Caco-2 (cell line): Measurements from ENCODE around the gene RAD51B. TPM values are rescaled to one million over a fixed set of nuclear protein-coding genes. Genes with fewer than 3 reads are reported as not detected.

Experiments used
- BruUV-seq: library from RNA; stranded (reverse); fragments of 400-500 nt; replicated peaks from 2 replicates; lab custom pipeline; 2021; lab: Mats Ljungman, UMichigan
- CTCF ChIA-PET: fragments of 300-600 bp; sonication (Branson Sonifier 250); formaldehyde crosslinking; loops from one replicate; lab custom pipeline; 2022; ENCODE audit warnings: antibody characterized with exemption; lab: Charles Lee
- POLR2A ChIA-PET: fragments of 300-600 bp; sonication (Branson Sonifier 250); formaldehyde crosslinking; loops from one replicate; lab custom pipeline; 2022; ENCODE audit warnings: antibody characterized with exemption; lab: Charles Lee
- DNase-seq, 2 experiments: peaks; one replicate each; pipeline versions ENCODE4 v3.0.0 to v3.0.0-alpha.2; 2020 to 2022
- H3K27me3 ChIP-seq: replicated peaks from 2 replicates; pipeline ENCODE4 v1.6.0; 2011; ENCODE audit warnings: low read length; ENCODE audit not compliant: control insufficient read depth, insufficient read depth
- H3K36me3 ChIP-seq: 2 replicates; pipeline ENCODE4 v1.5.1; 2011; ENCODE audit warnings: low read length; ENCODE audit not compliant: control insufficient read depth, insufficient read depth
- H3K4me1 ChIP-seq: fragments of 250-450 bp; sonication (Bioruptor Pico); 2 replicates; pipeline ENCODE4 v1.5.1; 2020; ENCODE audit warnings: mild to moderate bottlenecking
- H3K4me3 ChIP-seq: 2 replicates; pipeline ENCODE4 v1.5.1; 2011; ENCODE audit warnings: low read depth, mild to moderate bottlenecking, control low read depth, low read length
- H3K9me3 ChIP-seq: fragments of 250-450 bp; sonication (Bioruptor Pico); 2 replicates; pipeline ENCODE4 v1.5.1; 2020; ENCODE audit warnings: mild to moderate bottlenecking, moderate library complexity
- H3K27ac Mint-ChIP-seq: one replicate; pipeline ENCODE4 v1.8.0; 2022; ENCODE audit warnings: mixed read lengths; ENCODE audit not compliant: unreplicated experiment
- H3K27me3 Mint-ChIP-seq: one replicate; pipeline ENCODE4 v1.8.0; 2022; ENCODE audit warnings: mixed read lengths; ENCODE audit not compliant: insufficient read depth, unreplicated experiment
- H3K36me3 Mint-ChIP-seq: one replicate; pipeline ENCODE4 v1.8.0; 2022; ENCODE audit warnings: mild to moderate bottlenecking, mixed read lengths; ENCODE audit not compliant: insufficient read depth, unreplicated experiment
- H3K4me1 Mint-ChIP-seq: one replicate; pipeline ENCODE4 v1.8.0; 2022; ENCODE audit warnings: low read depth, mixed read lengths; ENCODE audit not compliant: unreplicated experiment
- H3K4me3 Mint-ChIP-seq: one replicate; pipeline ENCODE4 v1.8.0; 2022; ENCODE audit warnings: mild to moderate bottlenecking, moderate library complexity, mixed read lengths; ENCODE audit not compliant: unreplicated experiment
- H3K9me3 Mint-ChIP-seq: one replicate; pipeline ENCODE4 v1.8.0; 2022; ENCODE audit warnings: mixed read lengths; ENCODE audit not compliant: unreplicated experiment
- intact Hi-C: fragments of 100-400 bp; cut with micrococcal nuclease; formaldehyde crosslinking; loops from one replicate; pipeline ENCODE4 v1.10.0; 2022; ENCODE audit not compliant: unreplicated experiment
- total RNA-seq: library from RNA; stranded (reverse); gene quantifications from 2 replicates; pipeline ENCODE4 v1.2.3, GENCODE V29; 2022
- TF ChIP-seq, protein P1 (sequence below), 2 experiments: fragments of 200-600 bp in 1 of 2; IDR thresholded peaks; 1 replicate in 1 of 2; 2 replicates in 1 of 2; pipeline versions ENCODE4 v1.5.1 to v1.8.0; 2011 to 2022; ENCODE audit warnings: antibody characterized with exemption in 1 of 2, control low read depth in 1 of 2, inconsistent platforms in 1 of 2, low read depth in 1 of 2, low read length in 1 of 2, mild to moderate bottlenecking in 1 of 2, moderate library complexity in 1 of 2; ENCODE audit not compliant: insufficient read depth in 1 of 2, severe bottlenecking in 1 of 2, unreplicated experiment in 1 of 2

Gene RAD51B
- total RNA-seq, 1 experiment from 2014 or later: 16.7 TPM

- peak overlapping the region; percentile 59 for H3K4me3 Mint-ChIP-seq
- Histone ChIP-seq H3K27me3 (no peaks in the 10 kb centered on the region), H3K36me3 (no peaks in the 10 kb centered on the region), H3K4me3 (no peak overlapping the region), H3K9me3 (no peaks in the 10 kb centered on the region), H3K4me1 (peaks cover 49% of the 10 kb centered on the region)
- ChIA-PET CTCF (interaction anchor here (0.7 kb wide), 1 partner anchor 30 kb away, joined by 4 read pairs; no protein-coding TSS in a partner anchor), POLR2A (interaction anchor here (0.6 to 2.0 kb wide), 3 partner anchors 30 to 320 kb away, joined by 3 to 6 read pairs (median 3); partner anchors contain the start of gene ZFP36L1)
- peaks cover 14% of the 10 kb centered on the region for H3K9me3 Mint-ChIP-seq
- peaks cover 7% of the 10 kb centered on the region for H3K36me3 Mint-ChIP-seq
- TF ChIP-seq, protein P1, sequence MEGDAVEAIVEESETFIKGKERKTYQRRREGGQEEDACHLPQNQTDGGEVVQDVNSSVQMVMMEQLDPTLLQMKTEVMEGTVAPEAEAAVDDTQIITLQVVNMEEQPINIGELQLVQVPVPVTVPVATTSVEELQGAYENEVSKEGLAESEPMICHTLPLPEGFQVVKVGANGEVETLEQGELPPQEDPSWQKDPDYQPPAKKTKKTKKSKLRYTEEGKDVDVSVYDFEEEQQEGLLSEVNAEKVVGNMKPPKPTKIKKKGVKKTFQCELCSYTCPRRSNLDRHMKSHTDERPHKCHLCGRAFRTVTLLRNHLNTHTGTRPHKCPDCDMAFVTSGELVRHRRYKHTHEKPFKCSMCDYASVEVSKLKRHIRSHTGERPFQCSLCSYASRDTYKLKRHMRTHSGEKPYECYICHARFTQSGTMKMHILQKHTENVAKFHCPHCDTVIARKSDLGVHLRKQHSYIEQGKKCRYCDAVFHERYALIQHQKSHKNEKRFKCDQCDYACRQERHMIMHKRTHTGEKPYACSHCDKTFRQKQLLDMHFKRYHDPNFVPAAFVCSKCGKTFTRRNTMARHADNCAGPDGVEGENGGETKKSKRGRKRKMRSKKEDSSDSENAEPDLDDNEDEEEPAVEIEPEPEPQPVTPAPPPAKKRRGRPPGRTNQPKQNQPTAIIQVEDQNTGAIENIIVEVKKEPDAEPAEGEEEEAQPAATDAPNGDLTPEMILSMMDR (IDR thresholded peaks at IDR 0.05; ENCODE audit: insufficient read depth in 1 of 2, low read depth in 1 of 2, low read length in 1 of 2, severe bottlenecking in 1 of 2, unreplicated experiment in 1 of 2): no peak
- DNase-seq: peak; percentile 77 to 84
- intact Hi-C loops: loop anchor here (1.0 to 2.0 kb wide), 2 partner anchors 30 to 78 kb away; no protein-coding TSS in a partner anchor
- TSS peak; percentile 24 for BruUV-seq
- no peaks in the 10 kb centered on the region for H3K27me3 Mint-ChIP-seq
- H3K4me1 Mint-ChIP-seq: peaks cover 33% of the 10 kb centered on the region
- peak overlapping the region; percentile 94 for H3K27ac Mint-ChIP-seq
Observed at GRCh38 chr14:68598621-68599447, 779.3 kb downstream of the RAD51B start.

DNA sequence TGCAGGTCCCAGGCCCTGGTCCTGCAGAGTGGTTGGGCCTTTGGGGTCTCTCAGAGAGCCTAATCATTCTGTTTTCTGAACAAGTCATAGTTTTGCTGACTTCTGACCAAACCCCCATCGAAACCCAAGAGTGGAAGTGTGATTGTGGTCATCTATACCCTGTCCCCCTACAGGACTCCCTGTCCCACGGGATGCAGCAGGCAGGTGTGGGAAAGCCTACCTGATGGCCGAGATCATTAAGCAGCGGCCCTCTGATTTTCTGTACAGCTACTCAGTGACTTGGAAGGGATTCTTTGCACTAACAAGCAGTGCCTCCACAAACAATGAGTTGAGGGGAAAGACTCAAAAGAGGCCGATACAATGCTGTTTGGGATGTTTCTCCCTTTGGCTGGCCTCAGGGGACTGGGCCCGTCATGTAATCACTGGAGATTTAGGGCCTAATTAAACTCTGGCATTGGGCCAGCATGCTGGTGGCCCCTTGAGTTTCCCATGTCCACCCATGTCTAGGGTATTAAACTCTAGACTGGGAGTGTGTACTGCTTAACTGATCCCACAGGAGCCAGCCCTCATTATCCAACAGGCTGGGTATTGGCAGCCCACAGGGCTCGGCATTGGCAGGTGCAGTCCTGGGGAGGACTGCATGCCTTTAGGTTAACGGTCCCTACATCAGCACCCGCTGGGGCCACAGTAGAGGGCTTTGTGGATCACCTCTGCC lies 780.5 kb downstream of the RAD51B start:
- H3K27ac Mint-ChIP-seq: peak overlapping the region; percentile 94
- TF ChIP-seq, protein P1 (IDR thresholded peaks at IDR 0.05; ENCODE audit: insufficient read depth in 1 of 2, low read depth in 1 of 2, low read length in 1 of 2, severe bottlenecking in 1 of 2, unreplicated experiment in 1 of 2): no peak
- H3K4me3 Mint-ChIP-seq: no peak overlapping the region
- no peak for DNase-seq
- CTCF ChIA-PET: no interaction called here
- Histone ChIP-seq H3K36me3 (no peaks in the 10 kb centered on the region), H3K9me3 (peaks cover 3% of the 10 kb centered on the region; the same call in 1 of the 2 replicates), H3K4me3 (no peak overlapping the region), H3K4me1 (peaks cover 38% of the 10 kb centered on the region), H3K27me3 (no peaks in the 10 kb centered on the region)
- intact Hi-C loops: loop anchor here (1.0 to 2.0 kb wide), 2 partner anchors 29 to 79 kb away; no protein-coding TSS in a partner anchor
- POLR2A ChIA-PET: no interaction called here
- peaks cover 7% of the 10 kb centered on the region for H3K36me3 Mint-ChIP-seq
- BruUV-seq: no TSS peak
- no peaks in the 10 kb centered on the region for H3K27me3 Mint-ChIP-seq
- peaks cover 14% of the 10 kb centered on the region for H3K9me3 Mint-ChIP-seq
- H3K4me1 Mint-ChIP-seq: peaks cover 24% of the 10 kb centered on the region

GRCh38 chr14:68602507-68602906 lies 782.9 kb downstream of the RAD51B start:
- ChIA-PET POLR2A (no interaction called here), CTCF (no interaction called here)
- TF ChIP-seq, protein P1 (IDR thresholded peaks at IDR 0.05; ENCODE audit: insufficient read depth in 1 of 2, low read depth in 1 of 2, low read length in 1 of 2, severe bottlenecking in 1 of 2, unreplicated experiment in 1 of 2): no peak
- Mint-ChIP-seq H3K4me3 (no peak overlapping the region), H3K4me1 (peaks cover 22% of the 10 kb centered on the region), H3K36me3 (peaks cover 12% of the 10 kb centered on the region), H3K27me3 (no peaks in the 10 kb centered on the region), H3K9me3 (peaks cover 14% of the 10 kb centered on the region), H3K27ac (no peak overlapping the region)
- H3K4me1 ChIP-seq: peaks cover 43% of the 10 kb centered on the region
- H3K4me3 ChIP-seq: no peak overlapping the region
- DNase-seq: no peak
- H3K36me3 ChIP-seq: no peaks in the 10 kb centered on the region
- no peaks in the 10 kb centered on the region for H3K27me3 ChIP-seq
- intact Hi-C loops: no loop called here
- peaks cover 3% of the 10 kb centered on the region; the same call in 1 of the 2 replicates for H3K9me3 ChIP-seq
- no TSS peak for BruUV-seq
